SKM-1 treated with dmso at 0.1 percent for 144 hours (cell line): Measurements from ENCODE around the gene UBE2B.
"Not testable (repeated sequence)": the region's sequence is repeated elsewhere in the genome, so short reads cannot be mapped to it uniquely, and the experiment has no call there.

Experiments
- DNase-seq: peaks from one replicate; lab custom pipeline; 2025; ENCODE audit not compliant: unreplicated experiment; lab: John Stamatoyannopoulos, UW

UBE2B gene

GRCh38 chr5:134397196-134397595 lies 25.8 kb downstream of the UBE2B start:
- DNase-seq, result no peak

GRCh38 chr5:134398609-134399155 lies 27.3 kb downstream of the UBE2B start:
- DNase-seq, result no peak

DNA sequence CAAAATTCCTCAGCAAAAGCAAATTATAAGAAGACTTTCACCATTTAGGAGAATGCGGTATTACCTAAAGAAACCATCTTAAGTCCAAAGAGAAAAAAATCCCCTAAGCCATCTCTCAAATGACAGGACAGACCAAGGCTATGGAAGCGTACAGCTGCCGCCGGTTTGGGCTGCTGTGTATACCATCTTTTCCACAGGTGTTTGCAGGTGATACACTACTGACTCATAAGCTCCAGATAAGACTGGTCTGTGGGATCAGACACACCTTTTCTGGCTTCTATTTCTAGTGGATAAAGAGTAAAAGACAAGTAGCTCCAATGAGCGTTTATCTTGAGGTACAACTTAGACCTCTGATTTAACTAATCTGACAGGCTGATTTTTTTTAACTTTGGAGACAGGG lies 32.6 kb downstream of the UBE2B start:
- DNase-seq, result no peak

- no peak for DNase-seq
These were observed 35.0 kb downstream of the UBE2B start for GRCh38 chr5:134406390-134406789.

DNA sequence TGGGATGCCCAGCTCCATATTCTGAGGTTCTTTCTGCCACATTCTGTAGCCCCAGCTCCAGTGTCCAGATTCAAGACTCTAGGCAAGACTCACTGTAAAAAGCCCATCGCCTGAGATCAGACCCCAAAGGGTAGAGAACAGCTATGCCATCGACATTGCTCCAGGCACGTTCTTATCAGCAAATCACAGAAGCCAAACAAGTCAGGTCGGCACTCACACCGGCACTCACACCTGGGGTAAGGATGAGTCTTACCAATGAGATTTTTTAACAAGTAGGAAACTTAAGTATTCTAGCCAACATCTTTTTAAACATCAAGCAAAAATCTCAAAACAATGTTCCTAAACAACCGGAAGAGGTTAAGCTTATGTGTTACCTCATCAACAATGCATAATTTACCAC lies 38.0 kb downstream of the UBE2B start:
- no peak for DNase-seq

GRCh38 chr5:134410822-134411221 lies 39.5 kb downstream of the UBE2B start:
- DNase-seq, result no peak

DNA sequence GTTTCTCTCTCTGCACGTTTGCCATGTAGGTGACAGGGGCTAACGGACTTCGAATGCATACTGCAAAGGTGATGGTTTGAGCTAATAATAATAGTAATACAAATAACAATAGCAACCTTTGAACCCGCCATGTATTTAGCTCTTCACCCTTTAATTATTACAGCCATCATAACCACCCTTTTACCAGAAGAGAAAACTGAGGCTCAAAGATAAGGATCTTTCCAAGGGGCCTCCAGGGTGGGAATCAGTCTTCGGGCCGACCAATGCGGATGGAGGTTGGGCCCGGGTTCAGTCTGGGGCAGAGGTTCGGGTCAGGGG lies 39.8 kb downstream of the UBE2B start:
- DNase-seq, result no peak

DNA sequence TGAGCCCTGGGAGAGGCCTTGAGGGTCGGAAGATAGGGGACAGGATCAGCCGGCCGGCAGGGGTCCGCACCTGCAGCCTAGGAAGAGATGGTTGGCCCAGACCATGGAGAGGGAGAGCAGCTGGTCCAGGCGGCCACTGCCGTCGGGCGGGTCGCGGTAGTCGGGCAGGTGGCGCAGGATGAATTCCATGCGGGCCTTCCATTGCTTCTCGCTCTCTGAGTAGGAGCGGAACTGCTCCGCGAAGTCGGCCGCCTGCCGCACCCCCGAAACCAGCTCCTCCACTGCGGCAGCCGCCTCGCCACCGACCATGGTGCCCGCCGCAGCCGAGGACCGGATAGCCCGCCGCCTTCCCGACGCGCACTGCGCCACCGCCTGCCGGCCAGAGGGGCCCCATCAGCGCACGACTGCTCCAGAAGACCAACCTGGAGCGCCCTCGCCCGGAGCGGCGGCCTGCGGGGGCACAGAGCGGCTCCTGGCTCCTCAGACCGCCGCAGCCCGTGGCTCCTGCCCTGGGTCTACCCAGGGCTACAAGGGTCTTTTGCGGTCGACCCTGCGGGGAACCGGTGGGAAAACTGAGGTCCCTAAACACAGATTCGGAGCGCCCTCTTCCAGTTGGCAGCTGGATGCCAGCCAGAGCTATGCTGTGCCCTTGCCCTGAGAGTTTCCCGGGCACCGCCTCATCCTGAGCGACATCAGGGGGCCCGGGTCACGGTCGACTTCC lies 40.3 kb downstream of the UBE2B start, which contains the start of gene CDKN2AIPNL:
Gene CDKN2AIPNL, minus strand, starts transcription at position 336 of the 721 bp plus-strand sequence. Its CDS starts 27 bp downstream, at position 309.
- peak; percentile 66 for DNase-seq

- no peak for DNase-seq
These were observed 41.7 kb downstream of the UBE2B start for GRCh38 chr5:134413046-134413445.

DNA sequence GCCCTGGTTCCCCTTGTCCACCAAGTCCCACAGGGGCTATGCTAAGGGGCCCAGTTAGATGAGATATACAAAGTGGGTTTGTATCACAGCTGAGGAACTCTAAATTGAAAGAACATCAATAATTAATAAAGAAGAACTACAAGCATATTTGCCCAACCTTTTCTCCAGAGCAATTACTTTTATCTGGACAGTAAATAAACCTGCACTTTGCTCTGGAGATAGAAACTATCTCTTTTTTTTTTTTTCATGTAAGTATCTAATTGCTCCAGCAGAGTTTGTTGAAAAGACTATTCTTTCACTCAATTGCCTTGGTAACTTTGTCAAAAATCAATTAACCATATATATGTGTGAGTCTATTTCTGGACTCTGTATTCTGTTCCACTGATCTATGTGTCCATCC lies 46.3 kb downstream of the UBE2B start:
- DNase-seq, result no peak

DNA sequence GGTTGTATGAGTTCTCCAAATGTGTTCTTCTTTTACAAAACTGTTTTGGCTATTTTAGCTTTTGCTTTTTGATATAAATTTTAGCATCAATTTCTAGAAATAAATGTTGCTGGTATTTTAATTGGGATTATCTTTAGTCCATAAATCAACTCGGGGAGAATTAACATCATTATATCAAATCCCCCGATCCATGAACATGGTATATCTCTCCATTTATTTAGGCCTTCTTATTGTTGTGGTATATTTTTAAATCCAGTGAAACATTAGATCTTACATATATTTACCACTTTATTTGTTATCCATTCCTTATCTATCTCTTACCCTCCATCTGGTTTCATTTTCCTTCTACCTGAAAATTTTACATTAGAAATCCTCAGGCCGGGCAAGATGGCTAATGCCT lies 47.6 kb downstream of the UBE2B start:
- DNase-seq, result no peak

GRCh38 chr5:134420343-134420742 lies 49.0 kb downstream of the UBE2B start:
- DNase-seq, result no peak

DNA sequence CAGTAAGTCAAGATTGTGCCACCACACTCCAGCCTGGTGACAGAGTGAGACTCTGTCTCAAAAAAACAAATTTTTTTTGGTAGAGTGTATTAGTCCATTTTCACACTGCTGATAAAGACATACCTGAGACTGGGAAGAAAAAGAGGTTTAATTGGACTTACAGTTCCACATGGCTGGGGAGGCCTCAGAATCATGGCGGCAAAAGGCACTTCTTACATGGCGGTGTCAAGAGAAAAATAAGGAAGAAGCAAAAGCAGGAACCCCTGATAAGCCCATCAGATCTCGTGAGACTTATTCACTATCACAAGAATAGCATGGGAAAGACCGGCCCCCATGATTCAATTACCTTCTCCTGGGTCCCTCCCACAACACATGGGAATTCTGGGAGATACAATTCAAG lies 49.7 kb downstream of the UBE2B start:
- not testable (repeated sequence) for DNase-seq

- DNase-seq, result no peak
These were observed 51.5 kb downstream of the UBE2B start for GRCh38 chr5:134422791-134423365.

- no peak for DNase-seq
These were observed 52.0 kb downstream of the UBE2B start for GRCh38 chr5:134423376-134423775.

GRCh38 chr5:134426361-134426760 lies 55.0 kb downstream of the UBE2B start:
- DNase-seq, result no peak

- no peak for DNase-seq
These were observed 56.2 kb downstream of the UBE2B start for GRCh38 chr5:134427540-134428041.

GRCh38 chr5:134430001-134430569 lies 58.7 kb downstream of the UBE2B start:
- DNase-seq, result no peak

DNA sequence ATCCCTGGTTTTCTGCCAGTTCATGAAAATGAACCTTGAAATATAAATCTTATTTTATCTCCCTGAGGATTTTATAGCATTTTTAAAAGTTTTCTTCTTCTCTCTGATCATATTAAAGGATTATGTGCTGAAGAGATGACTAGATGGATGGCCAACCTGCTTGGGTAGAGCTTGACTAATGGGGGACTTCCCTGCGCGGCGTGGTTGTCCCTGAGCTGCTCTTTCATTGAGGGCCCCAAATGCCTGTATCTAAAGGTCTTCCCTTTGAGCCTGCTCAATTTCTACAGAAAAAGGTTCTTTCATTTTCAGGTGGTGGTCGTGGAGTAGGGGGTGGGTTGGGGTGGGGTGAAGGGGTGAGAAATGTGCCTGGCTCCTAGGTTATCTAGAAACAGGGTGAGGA lies 60.8 kb downstream of the UBE2B start:
- DNase-seq, result no peak

DNA sequence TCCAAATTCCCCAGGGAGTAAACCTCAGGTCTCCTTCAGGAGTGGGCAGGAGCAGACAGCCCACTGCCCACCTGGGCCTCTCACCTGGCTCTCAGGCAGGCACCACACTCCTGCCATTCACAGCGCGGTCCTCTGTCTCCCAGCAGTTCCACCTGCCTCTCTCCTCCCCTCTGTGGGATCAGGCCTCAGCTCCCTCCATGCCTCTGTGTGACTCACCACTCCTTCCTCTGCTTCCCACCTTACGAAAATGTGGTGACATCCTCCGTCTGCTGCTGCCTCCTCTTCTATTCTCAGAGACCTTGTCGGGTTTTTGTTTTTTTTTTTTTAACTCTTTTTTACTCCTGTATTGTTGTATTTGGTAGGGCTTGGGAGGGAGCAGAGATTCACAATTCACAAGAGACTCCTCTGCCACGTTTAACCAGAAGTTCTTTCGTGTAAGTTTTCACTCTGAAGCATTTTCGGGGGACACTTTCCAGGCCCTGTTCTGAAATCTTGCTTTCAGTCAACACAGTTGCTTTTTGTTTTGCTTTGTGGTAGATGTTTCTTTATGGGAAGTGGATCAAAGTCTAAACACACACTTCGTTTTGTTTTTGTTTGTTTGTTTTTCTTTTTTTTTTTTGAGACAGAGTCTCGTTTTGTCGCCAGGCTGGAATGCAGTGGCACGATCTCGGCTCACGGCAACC lies 61.4 kb downstream of the UBE2B start:
- no peak for DNase-seq

DNA sequence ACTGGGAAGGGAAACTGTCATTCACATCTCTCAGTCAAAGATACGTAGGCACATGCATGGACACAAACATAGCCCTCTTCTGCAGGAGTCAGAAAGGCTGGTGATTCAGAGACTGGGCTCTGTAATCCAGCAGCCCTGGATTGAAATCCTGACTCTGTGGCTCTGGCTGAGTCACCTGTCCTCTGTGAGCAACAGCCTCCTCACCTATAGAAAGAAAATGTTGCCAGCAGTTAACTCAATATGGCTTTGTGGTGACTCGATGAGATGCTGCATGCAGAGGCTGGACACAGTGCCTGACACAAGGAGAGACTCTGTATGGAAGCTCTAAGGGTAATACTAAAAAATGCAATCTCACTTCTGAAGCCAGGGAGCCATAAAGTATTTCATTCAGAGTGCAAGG lies 64.2 kb downstream of the UBE2B start:
- DNase-seq, result no peak
